Measurements from ENCODE around the gene CDH4.
"Not testable (repeated sequence)": the region's sequence is repeated elsewhere in the genome, so short reads cannot be mapped to it uniquely, and the experiment has no call there.

CDH4 gene

GRCh38 chr20:61956396-61957342 is 704.6 kb downstream of the CDH4 start:
- no peak for DNase-seq (ENCODE audit: low read depth in 2 of 2)

- DNase-seq (ENCODE audit: low read depth in 2 of 2) = no peak
Measured at GRCh38 chr20:61957961-61958715, 706.1 kb downstream of the CDH4 start.

- DNase-seq (ENCODE audit: low read depth in 2 of 2) = no peak
Measured at GRCh38 chr20:61958773-61959700, 707.0 kb downstream of the CDH4 start.

- no peak for DNase-seq (ENCODE audit: low read depth in 2 of 2)
Measured at GRCh38 chr20:61960836-61961235, 708.8 kb downstream of the CDH4 start.

GRCh38 chr20:61963149-61963548 is 711.1 kb downstream of the CDH4 start:
- no peak for DNase-seq (ENCODE audit: low read depth in 2 of 2)

- no peak for DNase-seq (ENCODE audit: low read depth in 2 of 2)
Measured at GRCh38 chr20:61963885-61964674, 712.0 kb downstream of the CDH4 start.

- no peak for DNase-seq (ENCODE audit: low read depth in 2 of 2)
Measured at GRCh38 chr20:61964675-61965605, 712.9 kb downstream of the CDH4 start.

- no peak for DNase-seq (ENCODE audit: low read depth in 2 of 2)
Measured at GRCh38 chr20:61965606-61966491, 713.8 kb downstream of the CDH4 start.

- DNase-seq (ENCODE audit: low read depth in 2 of 2) = no peak
Measured at GRCh38 chr20:61966492-61967244, 714.6 kb downstream of the CDH4 start.

GRCh38 chr20:61967300-61967699 is 715.2 kb downstream of the CDH4 start:
- no peak for DNase-seq (ENCODE audit: low read depth in 2 of 2)

GRCh38 chr20:61968036-61968810 is 716.2 kb downstream of the CDH4 start:
- DNase-seq (ENCODE audit: low read depth in 2 of 2) = no peak

- DNase-seq (ENCODE audit: low read depth in 2 of 2) = no peak
Measured at GRCh38 chr20:61968932-61969331, 716.9 kb downstream of the CDH4 start.

- no peak for DNase-seq (ENCODE audit: low read depth in 2 of 2)
Measured at GRCh38 chr20:61969806-61970205, 717.7 kb downstream of the CDH4 start.

- DNase-seq (ENCODE audit: low read depth in 2 of 2) = no peak
Measured at GRCh38 chr20:61970357-61970756, 718.3 kb downstream of the CDH4 start.

GRCh38 chr20:61971595-61971994 is 719.5 kb downstream of the CDH4 start:
- not testable (repeated sequence) for DNase-seq (ENCODE audit: low read depth in 2 of 2)

GRCh38 chr20:61972636-61973508 is 720.8 kb downstream of the CDH4 start:
- no peak for DNase-seq (ENCODE audit: low read depth in 2 of 2)
